NCI-H82 (cell line): ENCODE data around the gene RAP2A.

Source experiments
- DNase-seq: peaks from one replicate; lab custom pipeline; 2025; lab: John Stamatoyannopoulos, UW

The RAP2A gene

DNA sequence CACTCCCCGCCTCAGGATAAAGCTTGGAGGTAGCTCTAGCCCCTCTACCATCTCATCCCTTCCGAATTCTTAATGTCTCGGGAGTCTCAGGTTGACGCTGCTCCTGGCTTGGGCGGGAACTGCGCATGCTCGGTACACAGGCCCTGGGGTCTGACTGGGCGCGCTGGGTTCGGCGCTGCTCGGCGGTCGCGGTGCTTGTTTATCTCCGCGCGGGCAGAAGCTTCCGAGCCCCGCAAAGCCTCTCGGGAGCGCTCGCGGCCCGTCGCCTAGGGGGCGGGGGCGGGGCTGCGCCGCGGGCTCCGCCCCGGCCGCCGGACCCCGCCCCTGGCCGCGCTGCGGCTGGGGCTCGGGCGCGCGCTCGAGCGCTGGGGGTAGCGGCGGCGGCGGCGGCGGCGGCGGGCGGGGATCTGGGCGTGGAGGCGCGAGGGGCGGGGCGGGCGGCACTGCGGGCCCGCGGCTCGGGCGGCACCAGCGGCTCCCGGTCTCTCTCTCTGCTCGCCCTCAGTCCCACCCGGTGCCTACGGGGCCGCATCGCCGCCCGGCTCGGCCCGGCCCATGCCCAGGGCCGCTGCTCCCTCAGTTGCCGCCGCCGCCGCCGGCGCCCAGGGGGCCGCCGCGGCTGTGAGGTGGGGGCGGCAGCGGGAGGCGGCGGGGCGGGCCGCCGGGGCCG is at the start of gene RAP2A:
Gene RAP2A (plus strand): TSS at position 443 of the 670 bp plus-strand sequence. CDS start 302 bp downstream, outside the sequence.
- peak; percentile 98 for DNase-seq

DNA sequence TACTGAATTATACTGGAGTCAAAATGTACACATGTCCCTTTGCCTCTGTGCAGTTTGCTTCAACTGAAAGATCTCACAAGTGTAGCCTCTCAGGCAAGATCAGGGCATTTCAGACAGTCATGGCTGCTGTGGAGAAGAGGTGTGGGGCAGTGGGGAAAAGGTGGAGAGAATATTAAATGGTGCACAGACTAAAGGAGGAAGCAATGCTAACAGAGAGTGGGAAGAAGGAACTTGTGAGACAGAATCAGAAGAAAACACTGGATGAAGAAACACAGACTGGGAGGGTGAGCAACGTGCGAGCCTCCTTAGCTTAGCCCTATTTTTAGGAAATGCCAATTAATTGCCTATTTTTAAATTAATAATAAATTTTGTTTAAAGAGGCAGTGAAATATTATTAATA is 49.6 kb upstream of the RAP2A start:
- no peak for DNase-seq

DNA sequence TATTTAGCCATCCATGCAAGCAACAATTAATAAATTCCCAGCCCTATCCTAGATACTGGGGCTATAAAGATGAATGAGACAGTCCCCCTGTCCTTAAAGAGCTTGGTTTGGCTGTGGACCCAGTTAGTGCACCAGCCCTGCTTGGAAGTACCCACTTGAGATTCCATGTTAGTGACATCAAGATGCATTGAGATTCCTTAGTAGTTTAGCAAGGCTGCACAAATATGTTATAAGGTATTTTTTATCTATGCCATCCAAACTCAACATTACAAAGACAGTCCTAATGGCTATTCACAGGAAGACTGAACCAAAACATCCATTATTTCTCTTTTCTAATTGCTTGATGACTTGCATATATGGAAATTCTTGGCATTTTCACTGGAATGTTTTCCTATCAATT is 48.8 kb upstream of the RAP2A start:
- DNase-seq = no peak

DNA sequence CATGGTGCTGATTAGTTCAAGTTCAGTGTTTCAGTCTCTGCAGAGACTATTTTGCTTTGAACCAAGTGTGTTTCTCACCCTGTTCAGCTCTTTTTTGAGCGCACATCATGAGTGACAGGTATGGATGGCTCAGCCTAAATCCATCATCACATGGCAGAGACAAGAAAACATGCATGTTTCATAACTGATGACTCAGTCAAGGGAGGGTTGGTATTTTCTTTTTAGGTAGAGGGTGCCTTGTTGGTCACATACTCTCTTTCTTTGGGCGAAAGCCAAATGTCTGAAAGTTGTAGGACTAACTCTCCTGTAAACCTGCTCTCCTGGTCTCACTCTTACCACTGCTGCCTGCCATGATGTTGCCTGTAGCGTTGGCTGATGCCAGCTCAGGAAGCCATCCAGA is 48.1 kb upstream of the RAP2A start:
- no peak for DNase-seq

DNA sequence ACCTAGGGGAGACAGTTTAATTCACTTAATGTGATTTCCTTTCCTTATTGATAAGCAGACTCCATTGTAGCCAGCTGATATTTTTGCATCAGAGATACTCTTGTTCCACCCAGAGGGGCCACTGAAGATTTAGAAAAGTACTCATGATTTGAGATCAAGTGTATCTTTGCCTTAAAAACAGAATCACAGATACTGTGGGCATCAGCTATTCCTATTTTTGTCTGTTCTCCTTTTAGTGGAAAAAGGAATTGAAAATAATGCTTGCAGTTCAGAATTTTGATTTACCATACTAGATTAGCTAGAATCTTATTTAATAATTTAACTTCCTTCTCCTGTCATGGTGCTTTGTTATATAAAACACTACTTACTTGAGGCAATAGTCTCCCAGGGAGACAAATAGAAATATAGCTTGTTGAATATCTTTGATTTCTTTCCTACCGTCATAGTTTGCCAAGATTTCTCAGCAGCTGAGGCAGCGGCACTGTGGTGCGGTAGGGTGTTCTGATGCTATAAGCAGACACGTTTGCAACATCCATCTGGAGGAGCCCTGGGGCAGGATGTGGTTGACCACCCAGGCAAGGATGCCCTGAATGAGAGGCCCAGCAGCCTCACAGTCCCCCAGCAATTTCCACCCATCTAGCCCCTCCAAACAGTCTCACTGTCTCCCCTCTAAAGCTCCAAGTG is 47.0 kb upstream of the RAP2A start:
- no peak for DNase-seq

DNA sequence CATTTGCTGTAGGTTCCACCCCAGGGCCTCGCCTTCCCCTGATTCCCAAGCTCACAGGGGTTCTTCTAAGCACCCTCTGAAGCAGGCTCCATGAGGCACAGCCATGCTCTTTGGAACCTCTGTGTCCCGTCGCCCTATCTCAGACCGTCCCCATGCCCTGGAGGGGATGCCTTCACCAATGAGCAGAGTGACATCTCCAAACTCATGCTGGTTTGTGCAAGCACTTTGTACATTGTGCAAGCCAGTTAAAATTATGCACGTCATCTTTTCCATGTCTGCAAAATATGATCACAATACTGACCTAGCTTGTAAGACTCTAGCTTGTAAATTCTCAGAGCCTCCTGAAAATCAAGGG is 46.5 kb upstream of the RAP2A start:
- DNase-seq = no peak

DNA sequence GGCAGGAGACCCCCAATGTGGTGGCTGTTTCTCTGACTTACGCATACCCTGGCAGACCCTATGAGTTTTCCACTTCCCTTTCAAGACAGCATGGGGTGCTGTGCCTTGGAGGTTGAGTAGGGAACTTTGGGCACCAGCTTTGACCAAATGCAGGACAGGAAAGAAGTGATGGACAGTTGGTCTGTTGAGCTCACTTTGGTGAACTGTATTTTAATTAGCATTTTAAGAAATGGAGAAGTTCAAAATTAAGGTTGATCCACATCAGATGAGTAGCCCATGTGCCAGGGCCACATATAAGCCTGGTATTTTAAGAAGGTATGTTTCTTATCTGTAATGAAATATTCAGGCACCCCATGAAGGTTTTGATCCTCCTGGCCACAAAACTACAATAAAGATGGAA is 46.1 kb upstream of the RAP2A start:
- DNase-seq = no peak

DNA sequence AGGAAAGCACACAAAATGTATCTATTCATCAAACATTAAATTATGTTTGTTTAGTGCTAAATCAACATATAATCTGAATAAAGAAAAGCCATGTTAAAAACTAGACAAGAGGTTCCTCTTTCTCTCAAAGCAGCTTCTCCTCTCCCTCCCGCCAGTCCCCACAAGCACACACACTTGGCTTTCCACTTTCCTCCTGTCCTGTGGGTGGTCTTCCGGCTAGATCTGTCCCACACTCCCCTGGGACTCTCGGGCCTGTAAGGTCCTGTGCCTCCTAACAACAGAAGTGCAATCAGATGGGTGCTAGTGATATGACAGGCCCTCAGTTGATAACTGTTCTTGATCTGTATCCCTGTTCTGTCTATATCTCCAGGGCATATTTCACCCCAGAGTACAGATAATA is 45.6 kb upstream of the RAP2A start:
- no peak for DNase-seq

DNA sequence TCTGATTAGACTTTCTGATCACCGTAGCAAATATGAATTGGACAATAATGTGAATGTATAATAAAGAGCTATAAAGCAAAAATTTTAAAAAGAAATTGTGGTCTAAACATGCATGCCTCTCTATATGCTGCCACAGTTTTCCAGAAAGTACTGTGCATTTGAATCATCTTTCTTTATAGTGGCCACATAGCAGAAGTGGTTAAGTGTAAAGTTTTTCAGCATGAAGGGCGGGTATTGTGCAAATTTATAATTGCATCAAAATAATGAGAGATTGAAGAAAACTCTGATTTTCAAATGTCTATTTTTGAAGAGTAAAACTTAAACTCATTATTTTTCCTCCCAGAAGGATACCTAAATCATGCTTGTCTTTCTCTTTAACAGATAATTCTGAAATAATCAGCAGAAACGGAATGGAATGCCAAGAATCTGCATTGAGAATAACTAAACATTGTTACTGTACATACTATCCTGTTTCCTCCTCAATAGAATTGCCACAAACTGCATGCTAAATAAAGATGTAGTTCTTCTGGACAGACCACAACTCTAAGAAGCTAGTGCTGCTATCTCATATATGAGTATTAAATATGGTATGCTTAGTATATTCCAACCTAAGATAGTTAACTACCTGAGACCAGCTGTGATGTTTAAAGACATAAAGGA is 42.9 kb upstream of the RAP2A start:
- no peak for DNase-seq

DNA sequence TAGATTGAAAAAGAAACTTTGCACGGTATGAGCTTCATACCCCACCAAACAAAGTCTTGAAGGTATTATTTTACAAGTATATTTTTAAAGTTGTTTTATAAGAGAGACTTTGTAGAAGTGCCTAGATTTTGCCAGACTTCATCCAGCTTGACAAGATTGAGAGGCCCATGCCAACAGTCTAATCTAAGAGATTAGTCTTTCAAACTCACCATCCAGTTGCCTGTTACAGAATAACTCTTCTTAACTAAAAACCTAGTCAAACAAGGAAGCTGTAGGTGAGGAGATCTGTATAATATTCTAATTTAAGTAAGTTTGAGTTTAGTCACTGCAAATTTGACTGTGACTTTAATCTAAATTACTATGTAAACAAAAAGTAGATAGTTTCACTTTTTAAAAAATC is 41.9 kb upstream of the RAP2A start:
- DNase-seq = no peak

DNA sequence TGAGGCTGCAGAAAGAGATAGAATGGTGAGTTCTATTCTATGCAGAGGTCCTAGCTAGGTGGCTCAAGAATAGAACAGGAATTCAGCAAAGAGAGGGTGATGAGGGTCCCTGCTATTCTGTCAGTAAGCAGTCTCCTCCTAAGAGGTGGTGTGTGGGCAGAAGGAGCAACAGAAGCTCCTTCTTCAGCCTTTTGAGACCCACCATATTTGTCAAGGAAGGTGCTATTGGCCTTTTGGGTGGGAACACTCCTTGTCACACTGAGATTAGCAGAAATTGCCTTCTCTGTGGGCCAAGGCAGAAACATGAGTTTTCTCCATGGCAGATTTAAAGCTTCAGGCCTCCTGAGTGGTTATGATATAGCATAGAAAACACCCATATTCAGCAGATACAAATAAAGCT is 39.4 kb upstream of the RAP2A start:
- DNase-seq = no peak

DNA sequence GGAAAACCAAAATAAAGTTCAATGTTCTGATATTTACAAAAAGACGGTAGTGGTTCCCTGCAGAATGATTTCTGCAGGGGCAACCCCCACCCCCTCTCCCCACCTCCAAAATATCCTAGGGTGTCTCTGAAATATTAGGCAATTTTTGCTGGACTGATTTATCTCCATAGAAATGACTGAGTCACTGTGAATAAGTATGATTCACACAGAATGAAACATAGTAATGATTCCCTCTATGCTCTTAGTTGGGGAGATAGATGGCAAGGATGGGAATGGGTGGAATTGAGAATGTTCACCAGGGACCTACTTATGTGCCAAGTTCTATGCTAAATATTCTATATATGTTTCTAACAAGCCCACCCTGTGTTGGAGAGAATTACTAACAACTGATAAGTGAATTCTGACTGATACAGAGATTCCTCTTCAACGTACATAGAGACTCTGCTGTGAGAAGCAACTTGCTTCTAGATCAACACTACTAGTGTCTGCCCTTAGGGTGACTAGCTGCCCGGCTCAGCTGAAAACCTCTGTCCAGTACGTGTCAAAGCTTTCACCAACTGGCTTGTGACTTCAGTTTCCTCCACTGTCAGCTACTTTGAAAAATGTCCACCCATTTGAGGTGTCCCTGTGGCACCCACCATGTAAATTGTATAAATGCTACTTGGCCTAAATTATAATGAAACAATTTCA is 38.4 kb upstream of the RAP2A start:
- DNase-seq = no peak

DNA sequence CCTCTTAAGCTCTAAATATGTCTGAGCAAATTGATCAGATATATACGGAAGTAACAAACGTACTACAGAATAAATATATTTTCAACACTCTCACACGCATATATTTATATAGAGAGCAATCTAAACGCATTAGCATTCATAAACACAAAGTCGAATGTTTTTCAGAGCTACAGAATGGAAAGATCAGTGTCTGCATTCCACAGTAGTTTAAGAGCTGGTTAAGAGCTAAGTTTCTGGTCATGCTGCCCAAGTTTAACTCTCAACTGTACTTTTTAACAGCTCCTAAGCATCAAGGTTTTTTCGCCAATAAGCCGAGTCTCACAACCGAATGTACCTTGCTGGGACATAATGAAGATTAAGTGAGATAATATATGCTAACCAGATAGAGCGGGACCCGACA is 36.7 kb upstream of the RAP2A start:
- no peak for DNase-seq

DNA sequence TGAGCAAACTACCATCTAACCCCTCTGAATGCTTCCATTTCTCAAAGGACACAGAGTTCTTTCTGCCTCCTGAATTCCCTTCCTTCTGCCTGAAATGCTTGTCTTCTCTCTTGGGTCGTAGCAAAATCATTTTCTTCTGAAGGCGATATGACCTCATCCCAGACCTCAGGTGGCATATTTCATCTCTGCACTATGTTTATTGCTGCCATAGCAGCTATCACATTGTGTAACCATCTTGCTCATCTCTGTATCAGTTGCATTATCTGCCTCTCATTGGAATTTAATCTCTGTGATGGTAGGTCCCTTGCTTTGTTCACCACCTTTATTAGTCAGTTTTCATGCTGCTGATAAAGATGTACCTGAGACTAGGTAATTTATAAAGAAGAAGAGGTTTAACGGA is 32.5 kb upstream of the RAP2A start:
- no peak for DNase-seq

DNA sequence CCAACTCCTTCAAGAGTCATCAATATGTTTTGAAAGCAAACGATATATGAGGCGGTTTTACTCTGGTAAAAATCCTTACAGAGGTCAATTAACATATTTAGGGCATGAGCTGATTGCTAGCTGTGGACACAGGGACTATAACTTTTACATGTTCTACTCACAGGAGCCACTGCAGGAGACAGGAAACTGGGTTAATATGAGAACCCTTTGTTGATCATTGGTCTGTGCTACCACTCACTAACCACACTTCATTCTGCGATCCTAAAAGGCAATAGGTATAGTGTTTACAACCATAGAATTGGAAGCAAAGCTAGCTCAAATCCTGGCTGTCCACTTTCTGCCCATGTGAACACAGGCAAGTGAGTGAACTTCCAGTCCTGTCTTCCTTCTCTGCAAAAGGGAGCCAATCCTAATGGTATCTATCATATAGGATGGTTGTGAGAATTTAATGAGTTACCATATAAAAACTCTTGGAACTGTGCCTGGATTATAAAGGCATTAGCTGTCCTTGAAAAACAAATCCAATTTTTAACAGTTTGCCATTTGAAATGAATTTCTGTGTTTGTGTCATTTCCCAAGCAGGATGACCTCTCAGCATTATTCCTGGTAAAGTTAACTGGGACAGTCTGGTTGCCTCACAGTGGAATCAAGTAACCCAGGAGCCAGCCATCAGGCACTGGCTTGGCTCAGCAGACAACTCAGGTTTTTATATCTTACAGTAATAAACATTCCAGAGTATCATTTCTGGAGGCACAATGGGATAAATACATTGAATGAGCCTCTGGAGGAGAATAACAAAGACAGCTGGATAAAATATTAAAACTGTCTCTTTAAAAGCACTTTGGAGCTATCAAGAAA is 29.8 kb upstream of the RAP2A start:
- no peak for DNase-seq

DNA sequence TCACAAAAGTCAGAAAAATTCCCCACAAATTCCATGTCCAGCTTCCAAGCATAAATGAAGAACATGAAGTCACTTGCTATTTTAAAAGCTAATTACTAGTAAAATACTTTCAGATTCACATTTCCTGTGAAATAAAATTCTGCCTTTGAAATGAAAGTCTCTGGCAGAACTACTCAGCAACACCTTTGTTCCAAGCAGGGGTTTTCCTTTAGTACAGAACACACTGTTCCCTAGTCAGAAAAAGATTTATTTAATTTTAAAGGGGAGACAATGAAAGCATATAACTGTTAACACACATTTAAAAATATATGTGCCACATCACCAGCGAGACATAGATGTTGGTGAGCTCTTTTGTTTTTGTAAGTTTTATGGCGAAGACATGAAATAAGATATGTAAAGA is 26.4 kb upstream of the RAP2A start:
- DNase-seq = no peak

DNA sequence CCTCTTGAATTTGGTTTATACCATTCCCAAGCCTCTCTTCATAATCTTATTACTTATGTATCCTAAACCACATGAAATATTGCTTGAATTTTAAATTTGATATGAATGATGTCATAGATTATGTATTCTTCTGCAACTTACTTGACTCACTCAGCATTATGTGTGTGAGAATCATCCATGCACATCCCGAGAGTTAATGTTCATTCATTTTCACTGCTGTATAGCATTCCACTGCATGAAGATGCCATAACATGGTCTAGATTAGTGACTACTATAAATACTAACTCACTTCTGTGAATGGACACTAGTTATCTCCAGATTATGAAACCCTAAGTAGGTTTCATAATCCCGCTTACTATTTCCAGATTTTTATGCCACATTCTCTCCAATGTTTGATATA is 25.0 kb upstream of the RAP2A start:
- DNase-seq = no peak

DNA sequence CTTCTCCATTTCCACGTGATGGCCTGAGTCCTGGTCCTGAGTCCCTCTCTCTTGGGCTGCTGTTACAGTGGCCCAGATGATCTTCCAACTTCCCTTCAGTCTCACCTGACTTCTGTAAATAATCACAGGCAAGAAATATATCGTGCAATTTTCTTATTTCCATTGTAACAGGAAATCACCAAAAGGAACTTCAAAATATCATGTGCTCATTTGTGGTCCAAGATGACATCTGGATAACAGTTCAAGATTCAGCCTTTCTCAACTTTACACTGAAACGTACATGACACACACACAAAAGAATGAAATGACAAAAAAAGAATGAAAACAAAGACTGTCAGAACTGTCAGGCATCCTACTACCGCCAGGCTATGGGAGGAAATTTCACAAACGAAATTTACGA is 22.0 kb upstream of the RAP2A start:
- DNase-seq = no peak

DNA sequence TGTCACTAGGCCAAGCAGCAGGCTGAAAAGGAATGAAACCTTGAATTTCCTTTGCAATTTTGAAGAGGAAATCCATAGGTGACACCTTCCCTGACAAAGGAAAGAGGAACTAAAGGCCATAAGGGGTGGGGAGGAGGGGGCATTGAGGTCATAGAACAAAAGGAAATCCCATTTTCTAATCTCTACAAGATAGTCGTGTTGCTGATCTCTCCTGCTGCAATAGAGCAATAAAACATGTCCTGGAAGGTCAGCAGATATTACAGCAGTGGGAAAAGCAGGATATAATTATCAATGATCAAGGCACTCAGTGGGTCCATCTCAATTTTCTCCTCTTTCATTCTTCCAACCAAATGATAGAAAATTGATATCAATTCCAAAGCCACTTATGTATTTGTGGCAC is 20.3 kb upstream of the RAP2A start:
- DNase-seq = no peak

DNA sequence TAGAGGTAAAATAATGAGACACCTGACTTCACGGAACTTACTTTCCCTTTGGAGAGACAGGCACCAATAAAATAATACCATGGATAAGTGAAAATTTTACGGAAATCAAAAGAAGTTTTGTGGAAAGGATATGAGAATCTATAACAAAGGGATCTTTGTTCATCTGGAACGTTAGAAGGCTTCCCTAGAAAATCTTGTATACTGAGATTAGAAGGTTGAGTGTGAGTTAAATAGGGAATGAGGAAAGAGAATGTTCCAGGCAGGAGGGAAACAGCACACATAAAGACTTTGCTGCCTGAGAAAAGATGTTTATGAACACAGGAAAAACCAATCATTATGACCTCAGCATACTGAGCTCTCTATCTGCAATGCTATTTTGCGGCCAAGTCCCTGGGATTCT is 19.6 kb upstream of the RAP2A start:
- DNase-seq = no peak

DNA sequence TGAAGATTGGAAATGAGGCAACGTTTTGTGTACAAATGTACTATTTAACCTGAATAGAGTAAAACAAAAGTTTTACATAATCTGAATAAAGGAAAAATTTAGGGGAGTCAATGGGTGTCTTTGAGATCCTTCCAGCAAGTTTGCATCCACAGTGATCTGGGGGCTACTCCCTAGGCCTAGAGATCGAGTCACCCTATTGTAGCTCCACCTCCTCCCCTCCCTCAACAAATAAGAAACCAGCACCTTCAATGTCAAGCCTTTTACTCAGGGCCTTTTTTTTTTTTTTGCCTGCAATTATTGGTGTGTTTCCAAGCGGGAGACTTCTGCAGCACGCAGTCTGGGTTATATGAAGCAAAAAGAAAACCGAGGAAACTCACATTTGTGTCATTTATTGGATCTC is 16.3 kb upstream of the RAP2A start:
- no peak for DNase-seq
